Left lung (tissue), 10 donors: ENCODE results near the gene CLDN15. TPM values are rescaled to one million over a fixed set of nuclear protein-coding genes. Genes with fewer than 3 reads are reported as not detected.

Experiments
- ATAC-seq: fragments of 200-7000 bp; cut with Tn5 transposase; one replicate; pipeline ENCODE4 v1.9.1; 2020; ENCODE audit warnings: moderate library complexity
- DNase-seq, 4 donors: peaks; one replicate each; pipeline ENCODE4 v3.0.0-alpha.2; 2013 to 2020
- H3K27ac ChIP-seq, 2 donors: fragments of 200-600 bp; sonication (generic) in 1 of 2; one replicate each; pipeline versions ENCODE4 v1.5.0 to v1.8.0; 2020 to 2021
- H3K27me3 ChIP-seq, 2 donors: fragments of 200-600 bp; sonication (generic) in 1 of 2; one replicate each; pipeline versions ENCODE4 v1.5.0 to v1.8.0; 2020 to 2021
- H3K36me3 ChIP-seq, 2 donors: fragments of 200-600 bp; sonication (generic) in 1 of 2; one replicate each; pipeline versions ENCODE4 v1.5.0 to v1.8.0; 2020 to 2021
- H3K4me1 ChIP-seq, 2 donors: fragments of 200-600 bp; one replicate each; pipeline ENCODE4 v1.8.0; 2021
- H3K4me3 ChIP-seq, 2 donors: fragments of 200-600 bp; sonication (generic) in 1 of 2; one replicate each; pipeline versions ENCODE4 v1.5.0 to v1.8.0; 2020 to 2021; ENCODE audit warnings: mild to moderate bottlenecking in 1 of 2
- H3K9me3 ChIP-seq, 2 donors: fragments of 200-600 bp; sonication (generic) in 1 of 2; one replicate each; pipeline versions ENCODE4 v1.5.0 to v1.8.0; 2020 to 2021
- CTCF ChIP-seq, 2 donors: fragments of 200-600 bp; sonication (generic) in 1 of 2; IDR thresholded peaks; one replicate each; pipeline versions ENCODE4 v1.5.0 to v1.8.0; 2021; ENCODE audit warnings: antibody characterized with exemption in 2 of 2
- intact Hi-C, 2 donors: fragments of 100-400 bp; cut with DNase I; formaldehyde crosslinking; loops; one replicate each; pipeline versions ENCODE4 v1.11.2 to v1.14.2; 2022
- polyA plus RNA-seq, 6 donors: library from polyadenylated mRNA; unstranded; fragments of 120-200 nt; gene quantifications; one replicate each; pipeline ENCODE4 v1.2.1, GENCODE V29; 2013; ENCODE audit not compliant: insufficient read length in 6 of 6
- total RNA-seq, 2 donors: library from RNA; stranded (reverse); fragmentation: NEBNext Ultra II Directional; extraction: Animal tissue kit (Norgen Biotek cat#: 25700); gene quantifications; one replicate each; pipeline ENCODE4 v1.2.1, GENCODE V29; 2021
- donor health status: DM: no; HTN: yes; CAD: no.
- donor health status: DM: no; HTN: no; CAD: no.

The CLDN15 gene
- total and polyA plus RNA-seq, 8 donors, result 7.6 to 19.0 (median 15.1) TPM

GRCh38 chr7:101236292-101236835, 1.2 kb downstream of the CLDN15 start:
- ATAC-seq, result no peak
- Histone ChIP-seq H3K4me3 (no peak overlapping the region), H3K36me3 (peaks cover 0 to 54% of the 10 kb centered on the region in 2 donors), H3K27me3 (no peaks in the 10 kb centered on the region), H3K27ac (no peak overlapping the region), H3K4me1 (peaks cover 0 to 50% of the 10 kb centered on the region in 2 donors), H3K9me3 (no peaks in the 10 kb centered on the region)
- TF ChIP-seq CTCF (IDR thresholded peaks at IDR 0.05), result no peak
- no peak for DNase-seq
- intact Hi-C loops, result no loop called here

DNA sequence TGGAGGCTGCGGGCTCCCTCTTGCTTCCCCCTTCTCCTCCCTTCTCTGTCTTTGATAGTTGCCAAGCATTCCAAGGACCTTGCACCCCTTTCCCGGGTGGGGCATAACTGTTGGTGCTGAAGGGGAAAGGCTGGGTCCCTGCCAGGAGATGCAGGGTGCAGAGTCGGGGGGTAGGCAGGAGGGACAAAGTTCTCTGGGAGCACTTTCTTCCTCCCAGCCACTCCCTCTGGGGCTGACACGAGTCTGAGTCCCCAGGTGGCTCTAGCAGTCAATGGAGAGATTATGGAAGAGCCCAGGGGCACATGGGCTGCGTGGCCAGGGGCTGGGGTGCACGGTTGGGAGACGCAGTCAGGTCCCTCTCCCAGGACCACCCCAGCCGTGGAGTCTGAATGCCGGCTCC, 2.1 kb downstream of the CLDN15 start:
- peaks cover 0 to 44% of the 10 kb centered on the region in 2 donors for H3K4me1 ChIP-seq
- H3K36me3 ChIP-seq, result peaks cover 0 to 48% of the 10 kb centered on the region in 2 donors
- no peak for DNase-seq
- no peak overlapping the region for H3K4me3 ChIP-seq
- no peak overlapping the region for H3K27ac ChIP-seq
- ATAC-seq, result no peak
- H3K27me3 ChIP-seq, result no peaks in the 10 kb centered on the region
- no peak for TF ChIP-seq CTCF (IDR thresholded peaks at IDR 0.05)
- no peaks in the 10 kb centered on the region for H3K9me3 ChIP-seq
- intact Hi-C loops, result no loop called here

- no peak for DNase-seq
- H3K36me3 ChIP-seq, result peaks cover 0 to 43% of the 10 kb centered on the region in 2 donors
- H3K9me3 ChIP-seq, result no peaks in the 10 kb centered on the region
- ATAC-seq, result no peak
- H3K4me3 ChIP-seq, result no peak overlapping the region
- H3K4me1 ChIP-seq, result peaks cover 0 to 43% of the 10 kb centered on the region in 2 donors
- no peak overlapping the region for H3K27ac ChIP-seq
- no peak for TF ChIP-seq CTCF (IDR thresholded peaks at IDR 0.05)
- H3K27me3 ChIP-seq, result no peaks in the 10 kb centered on the region
- intact Hi-C loops, result no loop called here
These were observed 2.6 kb downstream of the CLDN15 start for GRCh38 chr7:101235050-101235449.

- Histone ChIP-seq H3K9me3 (no peaks in the 10 kb centered on the region), H3K27me3 (no peaks in the 10 kb centered on the region), H3K4me1 (peaks cover 0 to 39% of the 10 kb centered on the region in 2 donors), H3K36me3 (peaks cover 0 to 42% of the 10 kb centered on the region in 2 donors), H3K4me3 (no peak overlapping the region), H3K27ac (no peak overlapping the region)
- ATAC-seq (no peak), DNase-seq (no peak)
- TF ChIP-seq CTCF (IDR thresholded peaks at IDR 0.05), result no peak
- intact Hi-C loops, result no loop called here
These were observed 3.0 kb downstream of the CLDN15 start for GRCh38 chr7:101234636-101235035.

- H3K9me3 ChIP-seq, result no peaks in the 10 kb centered on the region
- no peak for ATAC-seq
- TF ChIP-seq CTCF (IDR thresholded peaks at IDR 0.05), result no peak
- no peaks in the 10 kb centered on the region for H3K27me3 ChIP-seq
- H3K36me3 ChIP-seq, result peaks cover 0 to 42% of the 10 kb centered on the region in 2 donors
- H3K4me3 ChIP-seq, result no peak overlapping the region
- H3K27ac ChIP-seq, result no peak overlapping the region
- no peak for DNase-seq
- H3K4me1 ChIP-seq, result peaks cover 0 to 33% of the 10 kb centered on the region in 2 donors
- intact Hi-C loops, result no loop called here
These were observed 3.6 kb downstream of the CLDN15 start for GRCh38 chr7:101233907-101234547.
